ENCODE results near the gene TRAPPC3. TPM values are rescaled to one million over a fixed set of nuclear protein-coding genes. Genes with fewer than 3 reads are reported as not detected.

Gene TRAPPC3
- total and polyA plus RNA-seq, 9 of the 15 experiments (the other 6 are each of a cell fraction or from before 2014, with no cell fraction given), result 20.6 to 141 (median 112) TPM

GRCh38 chr1:36096500-36097432, 52.5 kb downstream of the TRAPPC3 start (continued):
- TF ChIP-seq HMGXB4 (CRISPR knock-in tag; IDR thresholded peaks at IDR 0.05) (no peak), ARNT (IDR thresholded peaks at IDR 0.05) (no peak), MCM7 (IDR thresholded peaks at IDR 0.05) (no peak), XRCC3 (IDR thresholded peaks at IDR 0.05) (no peak), POLR3G (IDR thresholded peaks at IDR 0.05; ENCODE audit: extremely low read depth, insufficient read length, insufficient replicate concordance) (no peak), GATAD2B (IDR thresholded peaks at IDR 0.05; ENCODE audit: borderline replicate concordance) (no peak), KAT7 (CRISPR knock-in tag; IDR thresholded peaks at IDR 0.05; ENCODE audit: borderline replicate concordance) (no peak), ZBTB9 (CRISPR knock-in tag; IDR thresholded peaks at IDR 0.05) (no peak), MCM3 (IDR thresholded peaks at IDR 0.05) (no peak), KDM2B (CRISPR knock-in tag; IDR thresholded peaks at IDR 0.05) (no peak), TFAP4 (CRISPR knock-in tag; IDR thresholded peaks at IDR 0.05; ENCODE audit: borderline replicate concordance) (0 out of 2 replicates have a peak, but pooled peaks have one; percentile 18), DNMT1 (IDR thresholded peaks at IDR 0.05) (no peak), E2F3 (CRISPR knock-in tag; IDR thresholded peaks at IDR 0.05) (no peak), SAFB2 (IDR thresholded peaks at IDR 0.05; ENCODE audit: borderline replicate concordance, low read depth, low read length, severe bottlenecking) (no peak), HNRNPH1 (optimal IDR thresholded peaks at IDR 0.05; ENCODE audit: low read depth, low read length) (no peak), HEY1 (CRISPR knock-in tag; IDR thresholded peaks at IDR 0.05; ENCODE audit: borderline replicate concordance) (no peak), GABPA (tag; conservative IDR thresholded peaks at IDR 0.05; ENCODE audit: low read depth) (no peak), TEAD4 (IDR thresholded peaks at IDR 0.05; ENCODE audit: low read length) (no peak), TEAD4 (CRISPR knock-in tag; IDR thresholded peaks at IDR 0.05; ENCODE audit: borderline replicate concordance) (no peak), ZNF830 (CRISPR knock-in tag; IDR thresholded peaks at IDR 0.05) (no peak), DPF2 (IDR thresholded peaks at IDR 0.05) (no peak), FOXK2 (conservative IDR thresholded peaks at IDR 0.05 in 1 of 2, IDR thresholded peaks at IDR 0.05 in 1 of 2; ENCODE audit: low read depth in 2 of 2) (no peak), ZNF511 (CRISPR knock-in tag; IDR thresholded peaks at IDR 0.05) (no peak), SMAD2 (IDR thresholded peaks at IDR 0.05; ENCODE audit: low read depth, low read length) (no peak), ZNF668 (CRISPR knock-in tag; IDR thresholded peaks at IDR 0.05) (no peak), ETV1 (tag; conservative IDR thresholded peaks at IDR 0.05; ENCODE audit: low read depth) (no peak)

All from K562 (cell line).